Measurements from ENCODE around the gene RAPGEF5. TPM values are rescaled to one million over a fixed set of nuclear protein-coding genes. Genes with fewer than 3 reads are reported as not detected.

The RAPGEF5 gene
- total and polyA plus RNA-seq, 2 donors (not counting 3 experiments of a cell fraction or from before 2014, with no cell fraction given), result 10.0 to 43.2 TPM

GRCh38 chr7:22386206-22386858 lies 29.4 kb upstream of the RAPGEF5 start:
- H3K9me1 ChIP-seq (replicated peaks; ENCODE audit: control insufficient read depth, extremely low read depth, insufficient read depth, low read length), result no peaks in the 10 kb centered on the region
- H3K9me3 ChIP-seq (replicated peaks; ENCODE audit: control insufficient read depth, insufficient read depth, low read length), result no peaks in the 10 kb centered on the region
- no peaks in the 10 kb centered on the region for H4K20me1 ChIP-seq (replicated peaks; ENCODE audit: control insufficient read depth, extremely low read depth, insufficient read depth, low read length)
- no TSS peak for BruUV-seq (replicated peaks)
- CTCF ChIA-PET, result interaction anchor here (0.9 kb wide), 1 partner anchor 22 kb away, joined by 3 read pairs; no protein-coding TSS in a partner anchor
- no peak overlapping the region for H3K4me3 ChIP-seq (replicated peaks in 1 of 3; ENCODE audit: insufficient read depth in 1 of 3, low read depth in 1 of 3, low read length in 3 of 3)
- H2AFZ ChIP-seq (ENCODE audit: low read depth, low read length), result no peak overlapping the region
- intact Hi-C loops (cut with micrococcal nuclease), result no loop called here
- no peak overlapping the region for H3K27ac ChIP-seq (ENCODE audit: insufficient read depth, low read depth, low read length)
- no peak for FAIRE-seq
- TF ChIP-seq FOS (IDR thresholded peaks at IDR 0.05; ENCODE audit: borderline replicate concordance, insufficient read depth, low read length) (no peak), MAX (IDR thresholded peaks at IDR 0.05; ENCODE audit: insufficient read depth, insufficient read length) (no peak), GATA2 (IDR thresholded peaks at IDR 0.05; ENCODE audit: insufficient read depth, insufficient read length, low read depth, low read length) (no peak), POLR2AphosphoS5 (IDR thresholded peaks at IDR 0.05; ENCODE audit: insufficient read depth, low read depth, low read length) (no peak), POLR2A (IDR thresholded peaks at IDR 0.05; ENCODE audit: low read depth, low read length) (no peak), CTCF (IDR thresholded peaks at IDR 0.05; ENCODE audit: extremely low read depth in 1 of 2, insufficient read depth in 1 of 2, low read depth in 1 of 2, low read length in 2 of 2) (no peak), MYC (IDR thresholded peaks at IDR 0.05; ENCODE audit: low read depth, low read length) (no peak), JUN (IDR thresholded peaks at IDR 0.05; ENCODE audit: borderline replicate concordance, insufficient read depth, insufficient read length, low read depth) (no peak), EZH2 (IDR thresholded peaks at IDR 0.05; ENCODE audit: borderline replicate concordance, low read depth, low read length, severe bottlenecking) (no peak)
- no peaks in the 10 kb centered on the region for H3K36me3 ChIP-seq (ENCODE audit: control insufficient read depth in 2 of 2, extremely low read depth in 1 of 2, insufficient read depth in 2 of 2, low read length in 2 of 2)
- peaks cover 14% of the 10 kb centered on the region for H3K4me1 ChIP-seq (ENCODE audit: control insufficient read depth, extremely low read depth, insufficient read depth, low read length)
- DNase-seq (ENCODE audit: low read depth, low spot score), result no peak
- H3K4me2 ChIP-seq (ENCODE audit: insufficient read depth, low read length), result no peak overlapping the region
- no peaks in the 10 kb centered on the region for H3K27me3 ChIP-seq (ENCODE audit: control insufficient read depth in 2 of 2, insufficient read depth in 2 of 2, low read length in 2 of 2)
- POLR2A ChIA-PET, result no interaction called here
- dilution Hi-C loops (cut with MboI; ENCODE audit: extremely low pct_ligation_motif_present, low sequenced_read_pairs), result no loop called here
- H3K79me2 ChIP-seq (ENCODE audit: control insufficient read depth, insufficient read depth, low read length), result no peaks in the 10 kb centered on the region
- H3K9ac ChIP-seq (replicated peaks; ENCODE audit: extremely low read depth, insufficient read depth, low read length), result no peak overlapping the region

Data from endothelial cell of umbilical vein (primary cell).